ENCODE results near the gene GSX1.

Gene GSX1

DNA sequence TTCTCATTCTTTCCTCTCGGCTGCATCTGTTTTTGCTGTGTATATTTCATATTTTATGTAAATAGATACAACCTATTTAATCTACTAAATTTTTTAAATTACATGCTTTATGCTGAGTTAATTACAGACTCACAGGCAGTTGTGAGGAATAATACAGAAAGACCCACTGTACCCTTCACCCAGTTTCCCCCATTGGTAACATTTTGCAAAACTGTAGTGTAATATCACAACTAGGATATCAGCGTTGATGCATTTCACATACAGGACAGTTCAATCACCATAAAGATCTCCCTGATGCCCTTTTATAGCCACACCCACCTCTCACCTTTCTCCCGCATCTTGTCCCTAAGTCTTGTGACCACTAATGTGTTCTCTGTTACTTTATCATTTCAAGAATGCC is 43.5 kb downstream of the GSX1 start:
- DNase-seq: no peak

DNA sequence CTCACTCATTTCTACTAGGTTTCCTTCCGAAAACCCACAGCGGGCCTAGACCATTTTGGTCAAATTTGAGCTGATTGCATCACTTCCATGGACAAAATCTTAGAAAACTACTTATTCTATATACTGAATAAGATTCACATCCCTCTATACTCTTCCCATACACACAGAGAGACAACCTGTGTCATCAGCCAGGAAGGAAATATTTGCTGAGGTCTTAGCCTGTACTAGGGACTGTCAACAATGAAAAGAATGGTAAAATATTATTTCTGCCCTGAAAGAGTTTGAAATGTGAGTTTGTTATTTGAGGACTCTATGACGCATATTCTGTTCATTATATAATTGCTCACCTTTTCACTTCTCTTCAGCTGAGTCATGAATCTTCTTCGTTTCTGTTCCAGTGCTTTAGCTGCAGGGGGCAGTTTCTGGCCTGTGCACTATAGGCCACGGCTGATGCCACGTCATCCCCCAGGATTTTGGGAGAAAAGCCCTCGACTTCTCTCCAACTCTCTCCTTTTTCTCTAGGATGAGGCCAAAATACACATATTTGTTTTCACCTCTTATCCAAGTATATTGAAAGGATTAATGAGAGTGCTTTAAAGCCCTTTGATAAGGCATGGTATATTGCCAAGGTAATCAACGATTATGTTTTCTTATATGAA is 47.7 kb downstream of the GSX1 start:
- DNase-seq: no peak

DNA sequence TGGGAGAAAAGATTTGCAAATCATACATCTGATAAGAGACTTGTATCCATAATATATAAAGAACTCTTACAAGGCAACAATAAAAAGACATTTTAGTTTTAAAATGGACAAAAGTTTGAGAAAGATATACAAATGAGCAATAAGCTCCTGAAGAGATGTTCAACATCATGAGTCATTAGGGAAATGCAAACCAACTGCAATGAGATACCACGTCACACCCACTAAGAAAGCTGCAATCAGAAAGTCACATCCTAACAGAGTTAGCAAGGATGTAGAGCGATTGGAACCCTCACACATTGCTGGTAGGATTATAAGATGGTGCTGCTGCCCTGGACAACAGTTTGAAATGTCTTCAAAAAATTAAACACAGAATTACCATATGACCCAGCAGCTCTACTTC is 50.3 kb downstream of the GSX1 start:
- no peak for DNase-seq

All from activated T-cell treated with anti-CD3 and anti-CD28 coated beads, Interleukin-2, amount 50 U/mL, for 48 hours (primary cell).